Mammary epithelial cell (primary cell): ENCODE data around the gene ADGRV1.

Source experiments
- CTCF ChIP-seq, 2 donors: IDR thresholded peaks in 1 of 2; conservative IDR thresholded peaks in 1 of 2; 2 replicates each; pipeline ENCODE4 v1.5.1; 2011 to 2012; ENCODE audit warnings: inconsistent platforms in 2 of 2, low read length in 2 of 2, mild to moderate bottlenecking in 2 of 2, control low read depth in 1 of 2, low read depth in 1 of 2; ENCODE audit not compliant: insufficient read depth in 1 of 2; ENCODE audit errors: extremely low read depth in 1 of 2
- EZH2 ChIP-seq: IDR thresholded peaks from 2 replicates; pipeline ENCODE4 v1.6.1; 2012; ENCODE audit warnings: low read length, inconsistent platforms, borderline replicate concordance

DNA sequence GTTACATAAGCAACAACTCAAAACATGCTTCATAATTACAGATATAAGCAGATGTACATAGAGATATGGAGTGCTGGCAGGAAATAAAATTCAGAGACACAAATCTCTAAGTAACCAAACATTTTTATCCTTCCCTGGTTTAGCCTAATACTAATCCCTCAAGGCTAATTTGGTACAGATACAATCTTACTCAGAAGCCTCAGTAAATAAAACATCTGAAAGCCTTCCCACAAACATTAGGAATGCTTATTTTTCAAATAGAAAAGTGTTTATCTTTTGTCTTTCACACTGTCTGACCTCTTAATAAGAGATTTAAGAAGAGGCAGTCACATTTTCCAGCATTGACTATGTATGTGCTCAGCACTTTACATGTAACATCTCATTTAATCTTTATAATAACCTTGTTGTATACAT is 425.1 kb downstream of the ADGRV1 start:
- TF ChIP-seq CTCF (conservative IDR thresholded peaks at IDR 0.05 in 1 of 2, IDR thresholded peaks at IDR 0.05 in 1 of 2; ENCODE audit: extremely low read depth in 1 of 2, insufficient read depth in 1 of 2, low read depth in 1 of 2, low read length in 2 of 2) (no peak), EZH2 (no peak)
